H1 (cell line): ENCODE measurements around the gene FAM149B1. TPM values are rescaled to one million over a fixed set of nuclear protein-coding genes. Genes with fewer than 3 reads are reported as not detected.

ENCODE experiments used
- BRCA1 ChIP-seq: IDR thresholded peaks from 2 replicates; pipeline ENCODE4 v1.6.1; 2012; ENCODE audit warnings: low read depth, low read length, improper control_type of control experiment
- CTBP2 ChIP-seq: IDR thresholded peaks from 2 replicates; pipeline ENCODE4 v1.7.0; 2011; ENCODE audit warnings: borderline replicate concordance, mild to moderate bottlenecking, moderate library complexity, mixed read lengths, low read length; ENCODE audit not compliant: insufficient read depth, insufficient read length
- GABPA ChIP-seq: IDR thresholded peaks from 2 replicates; pipeline ENCODE4 v1.6.1; 2011; ENCODE audit warnings: mild to moderate bottlenecking, low read length, moderate library complexity, borderline replicate concordance; ENCODE audit not compliant: insufficient read depth
- RNF2 ChIP-seq: fragments of 200-900, 300-1000 bp; sonication (generic); IDR thresholded peaks from 2 replicates; pipeline ENCODE4 v1.7.1; 2016; ENCODE audit warnings: borderline replicate concordance, low read depth, mild to moderate bottlenecking, antibody characterized with exemption, low read length; ENCODE audit not compliant: poor library complexity, severe bottlenecking; ENCODE audit errors: missing control alignments
- polyA plus RNA-seq, 7 experiments: library from polyadenylated mRNA; depleted of rRNA in 3 of 7; stranded (reverse) in 5 of 7; unstranded in 2 of 7; fragments of >200 nt in 5 of 7; fragments of 200-250 nt in 2 of 7; gene quantifications; 1 replicate in 5 of 7; 2 replicates in 1 of 7; 4 replicates in 1 of 7; pipeline versions ENCODE4 v1.2.1 to v1.2.3, GENCODE V29; 2011 to 2013; ENCODE audit warnings: missing spikeins in 2 of 7, mixed read lengths in 2 of 7
- total RNA-seq: library from RNA; stranded (reverse); fragmentation: NEBNext Ultra II Directional; extraction: Animal tissue kit (Norgen Biotek cat#: 25700); gene quantifications from 2 replicates; pipeline ENCODE4 v1.2.1, GENCODE V29; 2021

Gene FAM149B1
- total and polyA plus RNA-seq, 2 of the 8 experiments (the other 6 are each of a cell fraction or from before 2014, with no cell fraction given): 16.8 to 21.9 TPM

DNA sequence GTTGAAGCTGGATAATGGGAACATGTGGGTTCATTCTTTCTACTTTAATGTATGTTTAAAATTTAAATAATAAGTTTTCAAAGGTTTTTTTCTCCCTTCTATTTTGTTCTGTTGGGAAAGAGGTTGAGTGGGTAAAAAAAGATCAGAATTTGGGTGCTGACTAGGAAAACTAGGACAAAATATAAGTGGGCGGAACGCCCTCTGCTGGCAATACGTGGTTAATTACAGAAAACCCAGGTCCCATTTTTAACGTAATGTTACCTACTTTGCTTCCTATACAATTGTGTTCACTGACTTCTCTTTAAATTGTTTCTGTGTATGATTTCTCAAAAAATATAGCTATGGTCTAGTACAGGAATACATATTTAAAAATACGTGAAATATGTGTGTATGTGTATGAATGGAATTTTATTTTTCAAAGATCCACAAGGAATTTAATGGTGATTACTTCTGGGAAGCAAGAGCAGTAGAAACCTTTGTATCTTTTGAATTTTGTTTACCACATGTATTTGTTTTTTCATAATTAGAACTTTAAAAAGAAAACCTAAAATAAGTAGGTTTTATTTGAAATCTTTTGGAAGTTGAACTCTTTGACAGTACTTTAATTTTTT, 8.8 kb upstream of the FAM149B1 start (continued):
- no peak for TF ChIP-seq CTBP2
- TF ChIP-seq RNF2: no peak
- no peak for TF ChIP-seq BRCA1
- TF ChIP-seq GABPA: no peak
